Astrocyte (in vitro differentiated cells and primary cell): ENCODE results near the gene CIZ1.

ENCODE experiments used
- EZH2 ChIP-seq: IDR thresholded peaks from 2 replicates; pipeline ENCODE4 v1.6.1; 2012; ENCODE audit warnings: mild to moderate bottlenecking, low read length, inconsistent platforms; ENCODE audit not compliant: insufficient read depth
- TF ChIP-seq, protein P1 (sequence below): IDR thresholded peaks from 2 replicates; pipeline ENCODE4 v1.5.1; 2011; ENCODE audit warnings: low read depth, mild to moderate bottlenecking, inconsistent platforms, low read length, moderate library complexity; ENCODE audit not compliant: insufficient read depth

- TF ChIP-seq, protein P1, sequence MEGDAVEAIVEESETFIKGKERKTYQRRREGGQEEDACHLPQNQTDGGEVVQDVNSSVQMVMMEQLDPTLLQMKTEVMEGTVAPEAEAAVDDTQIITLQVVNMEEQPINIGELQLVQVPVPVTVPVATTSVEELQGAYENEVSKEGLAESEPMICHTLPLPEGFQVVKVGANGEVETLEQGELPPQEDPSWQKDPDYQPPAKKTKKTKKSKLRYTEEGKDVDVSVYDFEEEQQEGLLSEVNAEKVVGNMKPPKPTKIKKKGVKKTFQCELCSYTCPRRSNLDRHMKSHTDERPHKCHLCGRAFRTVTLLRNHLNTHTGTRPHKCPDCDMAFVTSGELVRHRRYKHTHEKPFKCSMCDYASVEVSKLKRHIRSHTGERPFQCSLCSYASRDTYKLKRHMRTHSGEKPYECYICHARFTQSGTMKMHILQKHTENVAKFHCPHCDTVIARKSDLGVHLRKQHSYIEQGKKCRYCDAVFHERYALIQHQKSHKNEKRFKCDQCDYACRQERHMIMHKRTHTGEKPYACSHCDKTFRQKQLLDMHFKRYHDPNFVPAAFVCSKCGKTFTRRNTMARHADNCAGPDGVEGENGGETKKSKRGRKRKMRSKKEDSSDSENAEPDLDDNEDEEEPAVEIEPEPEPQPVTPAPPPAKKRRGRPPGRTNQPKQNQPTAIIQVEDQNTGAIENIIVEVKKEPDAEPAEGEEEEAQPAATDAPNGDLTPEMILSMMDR: no peak
- no peak for TF ChIP-seq EZH2
Measured at GRCh38 chr9:128208946-128209669, 17.7 kb upstream of the CIZ1 start.
